H9 (cell line): Measurements from ENCODE around the gene LIN7A. TPM values are rescaled to one million over a fixed set of nuclear protein-coding genes. Genes with fewer than 3 reads are reported as not detected.

Experiments used
- DNase-seq: peaks from one replicate; pipeline ENCODE4 v3.0.0-alpha.2; 2017
- H2AFZ ChIP-seq: one replicate; pipeline ENCODE4 v1.6.1; 2013; ENCODE audit warnings: mild to moderate bottlenecking, low read length, control low read depth, moderate library complexity
- H2AK5ac ChIP-seq: 2 replicates; pipeline ENCODE4 v1.6.1; 2013; ENCODE audit warnings: low read length, control low read depth, mixed read lengths; ENCODE audit not compliant: insufficient read length
- H2BK120ac ChIP-seq: one replicate; pipeline ENCODE4 v1.6.1; 2013; ENCODE audit warnings: low read depth, mild to moderate bottlenecking, low read length, control low read depth, inconsistent platforms; ENCODE audit not compliant: poor library complexity, severe bottlenecking
- H2BK12ac ChIP-seq: 2 replicates; pipeline ENCODE4 v1.6.1; 2013; ENCODE audit warnings: low read length, control low read depth, mixed read lengths, low read depth; ENCODE audit not compliant: insufficient read length
- H2BK15ac ChIP-seq: 2 replicates; pipeline ENCODE4 v1.6.1; 2013; ENCODE audit warnings: low read depth, low read length, control low read depth
- H2BK20ac ChIP-seq: one replicate; pipeline ENCODE4 v1.6.1; 2013; ENCODE audit warnings: low read depth, mild to moderate bottlenecking, low read length, control low read depth, inconsistent platforms; ENCODE audit not compliant: poor library complexity, severe bottlenecking
- H2BK5ac ChIP-seq: 2 replicates; pipeline ENCODE4 v1.6.1; 2013; ENCODE audit warnings: low read length, control low read depth, mixed read lengths; ENCODE audit not compliant: insufficient read length
- H3K14ac ChIP-seq: 2 replicates; pipeline ENCODE4 v1.6.1; 2013; ENCODE audit warnings: low read length, control low read depth; ENCODE audit not compliant: insufficient read depth
- H3K18ac ChIP-seq: 2 replicates; pipeline ENCODE4 v1.6.1; 2013; ENCODE audit warnings: low read depth, mild to moderate bottlenecking, mixed read lengths, low read length, control low read depth; ENCODE audit not compliant: insufficient read length
- H3K23ac ChIP-seq: 2 replicates; pipeline ENCODE4 v1.6.1; 2013; ENCODE audit warnings: low read length, control low read depth, mixed read lengths, low read depth; ENCODE audit not compliant: insufficient read length
- H3K23me2 ChIP-seq: 2 replicates; pipeline ENCODE4 v1.6.1; 2013; ENCODE audit warnings: low read depth, mild to moderate bottlenecking, mixed read lengths, low read length, control low read depth; ENCODE audit not compliant: insufficient read length, poor library complexity, severe bottlenecking
- H3K27ac ChIP-seq: 2 replicates; pipeline ENCODE4 v1.5.1; 2013; ENCODE audit warnings: low read length, control low read depth, mixed read lengths, low read depth; ENCODE audit not compliant: insufficient read length
- H3K27me3 ChIP-seq: 2 replicates; pipeline ENCODE4 v1.6.1; 2013; ENCODE audit warnings: low read length, control low read depth, inconsistent platforms; ENCODE audit not compliant: insufficient read depth
- H3K4ac ChIP-seq: 2 replicates; pipeline ENCODE4 v1.6.1; 2013; ENCODE audit warnings: low read depth, mild to moderate bottlenecking, control low read depth, inconsistent platforms, low read length, moderate library complexity
- H3K4me1 ChIP-seq: 2 replicates; pipeline ENCODE4 v1.6.1; 2013; ENCODE audit warnings: low read length, control low read depth, inconsistent platforms; ENCODE audit not compliant: insufficient read depth
- H3K4me2 ChIP-seq: 2 replicates; pipeline ENCODE4 v1.6.1; 2013; ENCODE audit warnings: low read length, control low read depth, mixed read lengths; ENCODE audit not compliant: insufficient read length, insufficient read depth
- H3K56ac ChIP-seq: 2 replicates; pipeline ENCODE4 v1.6.1; 2013; ENCODE audit warnings: low read depth, mild to moderate bottlenecking, mixed read lengths, low read length, control low read depth; ENCODE audit not compliant: insufficient read length
- H3K79me1 ChIP-seq: 2 replicates; pipeline ENCODE4 v1.6.1; 2013; ENCODE audit warnings: low read depth, mild to moderate bottlenecking, moderate library complexity, low read length, control low read depth, inconsistent platforms; ENCODE audit not compliant: insufficient read depth, poor library complexity, severe bottlenecking
- H3K79me2 ChIP-seq: 2 replicates; pipeline ENCODE4 v1.6.1; 2013; ENCODE audit warnings: low read length, control low read depth, inconsistent platforms; ENCODE audit not compliant: insufficient read depth
- H3K9ac ChIP-seq: 2 replicates; pipeline ENCODE4 v1.6.1; 2013; ENCODE audit warnings: low read length, control low read depth, mixed read lengths; ENCODE audit not compliant: insufficient read length; ENCODE audit errors: extremely low read depth
- H3K9me3 ChIP-seq: one replicate; pipeline ENCODE4 v1.6.1; 2013; ENCODE audit warnings: low read depth, low read length, inconsistent platforms; ENCODE audit not compliant: control insufficient read depth
- H3T11ph ChIP-seq: one replicate; pipeline ENCODE4 v1.6.1; 2013; ENCODE audit warnings: mild to moderate bottlenecking, low read length, control low read depth, inconsistent platforms
- H4K20me1 ChIP-seq: one replicate; pipeline ENCODE4 v1.6.1; 2013; ENCODE audit not compliant: control insufficient read depth, insufficient read length, insufficient read depth
- H4K5ac ChIP-seq: 2 replicates; pipeline ENCODE4 v1.6.1; 2013; ENCODE audit warnings: low read depth, mild to moderate bottlenecking, mixed read lengths, low read length, control low read depth; ENCODE audit not compliant: insufficient read length
- H4K8ac ChIP-seq: replicated peaks from 2 replicates; pipeline ENCODE4 v1.6.1; 2013; ENCODE audit warnings: low read length, control low read depth, mixed read lengths, low read depth; ENCODE audit not compliant: insufficient read length
- H4K91ac ChIP-seq: 2 replicates; pipeline ENCODE4 v1.6.1; 2013; ENCODE audit warnings: low read depth, mild to moderate bottlenecking, moderate library complexity, mixed read lengths, low read length, control low read depth; ENCODE audit not compliant: insufficient read length
- H3K27ac Mint-ChIP-seq, 3 experiments: 2 replicates in 2 of 3; 3 replicates in 1 of 3; pipeline ENCODE4 v1.8.0; 2020 to 2021; ENCODE audit warnings: mixed read lengths in 3 of 3, mild to moderate bottlenecking in 1 of 3, moderate library complexity in 1 of 3
- H3K27me3 Mint-ChIP-seq: 2 replicates; pipeline ENCODE4 v1.8.0; 2021; ENCODE audit warnings: low read depth, mild to moderate bottlenecking, moderate library complexity, mixed read lengths
- H3K36me3 Mint-ChIP-seq, 3 experiments: 2 replicates in 2 of 3; 3 replicates in 1 of 3; pipeline ENCODE4 v1.8.0; 2020 to 2021; ENCODE audit warnings: low read depth in 3 of 3, mixed read lengths in 3 of 3; ENCODE audit not compliant: insufficient read depth in 1 of 3
- H3K4me1 Mint-ChIP-seq, 2 experiments: 2 replicates each; pipeline ENCODE4 v1.8.0; 2020; ENCODE audit warnings: mixed read lengths in 2 of 2
- H3K4me3 Mint-ChIP-seq, 2 experiments: 2 replicates in 1 of 2; 3 replicates in 1 of 2; pipeline ENCODE4 v1.8.0; 2020 to 2021; ENCODE audit warnings: mild to moderate bottlenecking in 2 of 2, mixed read lengths in 2 of 2, moderate library complexity in 1 of 2
- H3K9me3 Mint-ChIP-seq, 2 experiments: 2 replicates in 1 of 2; 3 replicates in 1 of 2; pipeline ENCODE4 v1.8.0; 2020; ENCODE audit warnings: mild to moderate bottlenecking in 2 of 2, mixed read lengths in 2 of 2, moderate library complexity in 1 of 2
- CTCF ChIP-seq: fragments of 200-600 bp; sonication (generic); conservative IDR thresholded peaks from 3 replicates; pipeline ENCODE4 v1.8.0; 2021; ENCODE audit warnings: antibody characterized with exemption, mild to moderate bottlenecking
- WGBS: extraction: QIAGEN DNeasy Blood & Tissue Kit; methylation state at CpG from one replicate; pipeline ENCODE4 v1.1.7; 2013; ENCODE audit warnings: missing lambda C conversion rate, low lambda C conversion rate, mixed read lengths; ENCODE audit not compliant: insufficient read length; ENCODE audit errors: extremely low coverage; 5-methylcytosine and 5-hydroxymethylcytosine counted together
- microRNA-seq: library from miRNA; unstranded; fragments of <30 nt; microRNA quantifications from one replicate; pipeline ENCODE4, GENCODE V29; 2020; ENCODE audit warnings: borderline microRNAs expressed
- total RNA-seq: library from RNA; stranded (reverse); gene quantifications from 2 replicates; pipeline ENCODE4 v1.2.1, GENCODE V29; 2021

The LIN7A gene
- total RNA-seq, 1 experiment from 2014 or later = 18.3 TPM

- no peak overlapping the region for H3K56ac ChIP-seq
- no CpG with 5 or more reads among the region's 6 CpGs for WGBS
- Mint-ChIP-seq H3K27ac (no peak overlapping the region), H3K4me3 (no peak overlapping the region), H3K4me1 (peaks cover 0 to 2% of the 10 kb centered on the region in 2 experiments; a peak in 1 of 4 replicates), H3K36me3 (no peaks in the 10 kb centered on the region), H3K9me3 (no peaks in the 10 kb centered on the region), H3K27me3 (no peaks in the 10 kb centered on the region)
- H4K91ac ChIP-seq = no peak overlapping the region
- no peak overlapping the region for H3T11ph ChIP-seq
- H3K4ac ChIP-seq = no peak overlapping the region
- H2BK12ac ChIP-seq = no peak overlapping the region
- H3K79me1 ChIP-seq = no peaks in the 10 kb centered on the region
- no peak overlapping the region for H3K9ac ChIP-seq
- H3K4me2 ChIP-seq = no peak overlapping the region
- H2BK5ac ChIP-seq = no peak overlapping the region
- H4K8ac ChIP-seq = no peak overlapping the region
- H3K27me3 ChIP-seq = no peaks in the 10 kb centered on the region
- no peak overlapping the region for H2BK20ac ChIP-seq
- H3K27ac ChIP-seq = no peak overlapping the region
- DNase-seq = no peak
- H4K20me1 ChIP-seq = no peaks in the 10 kb centered on the region
- H3K23me2 ChIP-seq = no peaks in the 10 kb centered on the region
- H3K79me2 ChIP-seq = no peaks in the 10 kb centered on the region
- 0 out of 2 replicates have a peak, but pooled peaks cover 2% of the 10 kb centered on the region for H3K4me1 ChIP-seq
- no peak overlapping the region for H4K5ac ChIP-seq
- H2AK5ac ChIP-seq = no peak overlapping the region
- no peak overlapping the region for H3K23ac ChIP-seq
- no peak overlapping the region for H3K14ac ChIP-seq
- H2AFZ ChIP-seq = no peak overlapping the region
- H3K9me3 ChIP-seq = no peaks in the 10 kb centered on the region
- no peak overlapping the region for H2BK15ac ChIP-seq
- no peak for TF ChIP-seq CTCF
- no peak overlapping the region for H3K18ac ChIP-seq
- no peak overlapping the region for H2BK120ac ChIP-seq
These were observed 191.8 kb downstream of the LIN7A start for GRCh38 chr12:80745851-80746505.

Small RNAs within 50 kb of the gene (microRNA-seq; reads per million reads assigned to microRNA genes)
- gene MIR617 (not detected), gene MIR618 (0.58 reads per million)

Other genes starting within 250 kb of the LIN7A start
- gene MYF6, start 230.3 kb downstream of the LIN7A start, total RNA-seq = not detected in 2 replicates
- not detected in 2 replicates for gene MYF5, start 221.0 kb downstream of the LIN7A start, total RNA-seq
- 19.3 TPM in 2 replicates for gene ACSS3, start 140.1 kb upstream of the LIN7A start, total RNA-seq